HEK293 (cell line): ENCODE results near the gene RAET1G.
"Not testable (repeated sequence)": the region's sequence is repeated elsewhere in the genome, so short reads cannot be mapped to it uniquely, and the experiment has no call there.

Experiments used
- CTCF ChIA-PET: fragments of 350-600 bp; formaldehyde crosslinking; extraction: SDS; loops from one replicate; lab custom pipeline; 2021; ENCODE audit warnings: antibody characterized with exemption; lab: Yijun Ruan, JAX
- POLR2A ChIA-PET: fragments of 300-600 bp; formaldehyde crosslinking; extraction: SDS; loops from one replicate; lab custom pipeline; 2020; ENCODE audit warnings: antibody characterized with exemption, inconsistent platforms; lab: Yijun Ruan, JAX
- H3K27ac ChIP-seq: fragments of 200-500 bp; sonication (Bioruptor generic); 2 replicates; pipeline ENCODE4 v1.5.1; 2014; ENCODE audit warnings: low read depth, low read length, control low read depth, inconsistent platforms; ENCODE audit errors: extremely low read depth
- H3K36me3 ChIP-seq, 2 experiments: fragments of 200-500 bp in 1 of 2; sonication (Bioruptor generic) in 1 of 2; 1 replicate in 1 of 2; 2 replicates in 1 of 2; pipeline ENCODE4 v1.5.1; 2014 to 2017; ENCODE audit warnings: inconsistent platforms in 2 of 2, low read length in 2 of 2; ENCODE audit not compliant: control insufficient read depth in 2 of 2, insufficient read depth in 1 of 2
- H3K4me1 ChIP-seq: fragments of 200-500 bp; sonication (Bioruptor generic); 2 replicates; pipeline ENCODE4 v1.5.1; 2014; ENCODE audit warnings: mild to moderate bottlenecking, low read length, inconsistent platforms; ENCODE audit not compliant: control insufficient read depth, insufficient read depth
- H3K4me3 ChIP-seq: 2 replicates; pipeline ENCODE4 v1.5.1; 2011; ENCODE audit warnings: low read depth, mild to moderate bottlenecking, control low read depth, low read length, moderate library complexity
- H3K9me3 ChIP-seq: fragments of 200-500 bp; sonication (Bioruptor generic); 2 replicates; pipeline ENCODE4 v1.5.1; 2014; ENCODE audit warnings: low read depth, low read length, inconsistent platforms; ENCODE audit not compliant: control insufficient read depth, insufficient read depth
- BCL11A ChIP-seq: fragments of 450-650 bp; formaldehyde crosslinking; IDR thresholded peaks from 2 replicates; pipeline ENCODE4 v1.5.1; 2016; ENCODE audit warnings: low read depth, missing biosample characterization, missing genetic modification characterization
- GLIS1 ChIP-seq: fragments of 450-650 bp; formaldehyde crosslinking; IDR thresholded peaks from 2 replicates; pipeline ENCODE4 v1.5.1; 2016; ENCODE audit warnings: missing biosample characterization, missing genetic modification characterization
- ZBTB1 ChIP-seq: fragments of 450-650 bp; formaldehyde crosslinking; IDR thresholded peaks from 2 replicates; pipeline ENCODE4 v1.5.1; 2016; ENCODE audit warnings: missing biosample characterization, missing genetic modification characterization
- ZBTB20 ChIP-seq: fragments of 450-650 bp; formaldehyde crosslinking; IDR thresholded peaks from 2 replicates; pipeline ENCODE4 v1.5.1; 2016; ENCODE audit warnings: missing biosample characterization, missing genetic modification characterization
- ZBTB8A ChIP-seq: fragments of 450-650 bp; formaldehyde crosslinking; IDR thresholded peaks from 2 replicates; pipeline ENCODE4 v1.5.1; 2016; ENCODE audit warnings: missing biosample characterization, missing genetic modification characterization
- ZEB2 ChIP-seq: fragments of 450-650 bp; formaldehyde crosslinking; IDR thresholded peaks from 2 replicates; pipeline ENCODE4 v1.5.1; 2016; ENCODE audit warnings: missing biosample characterization, missing genetic modification characterization
- ZFHX2 ChIP-seq: fragments of 450-650 bp; formaldehyde crosslinking; conservative IDR thresholded peaks from 2 replicates; pipeline ENCODE4 v1.5.1; 2016; ENCODE audit warnings: missing biosample characterization, missing genetic modification characterization
- ZNF148 ChIP-seq: fragments of 450-650 bp; formaldehyde crosslinking; IDR thresholded peaks from 2 replicates; pipeline ENCODE4 v1.5.0; 2017; ENCODE audit warnings: missing biosample characterization, missing genetic modification characterization, borderline replicate concordance
- ZNF248 ChIP-seq: fragments of 450-650 bp; formaldehyde crosslinking; IDR thresholded peaks from 2 replicates; pipeline ENCODE4 v1.5.1; 2017; ENCODE audit warnings: missing biosample characterization, missing genetic modification characterization
- ZNF302 ChIP-seq: fragments of 450-650 bp; formaldehyde crosslinking; IDR thresholded peaks from 2 replicates; pipeline ENCODE4 v1.5.1; 2016; ENCODE audit warnings: missing biosample characterization, missing genetic modification characterization, low read depth
- ZNF48 ChIP-seq: fragments of 450-650 bp; formaldehyde crosslinking; IDR thresholded peaks from 2 replicates; pipeline ENCODE4 v1.5.1; 2016; ENCODE audit warnings: missing biosample characterization, missing genetic modification characterization
- ZNF549 ChIP-seq: fragments of 450-650 bp; IDR thresholded peaks from 2 replicates; pipeline ENCODE4 v1.5.1; 2018; ENCODE audit warnings: missing biosample characterization, missing genetic modification characterization, mild to moderate bottlenecking, inconsistent platforms, moderate library complexity
- ZNF571 ChIP-seq: fragments of 450-650 bp; formaldehyde crosslinking; IDR thresholded peaks from 2 replicates; pipeline ENCODE4 v1.5.0; 2017; ENCODE audit warnings: missing biosample characterization, missing genetic modification characterization
- ZNF600 ChIP-seq: fragments of 450-650 bp; formaldehyde crosslinking; IDR thresholded peaks from 2 replicates; pipeline ENCODE4 v1.5.1; 2016; ENCODE audit warnings: missing biosample characterization, missing genetic modification characterization
- ZNF645 ChIP-seq: fragments of 450-650 bp; formaldehyde crosslinking; IDR thresholded peaks from 2 replicates; pipeline ENCODE4; 2016; ENCODE audit warnings: missing biosample characterization, missing genetic modification characterization
- ZNF670 ChIP-seq: fragments of 450-650 bp; formaldehyde crosslinking; IDR thresholded peaks from 2 replicates; pipeline ENCODE4 v1.5.1; 2016; ENCODE audit warnings: missing biosample characterization, missing genetic modification characterization, low read depth
- ZNF785 ChIP-seq: fragments of 450-650 bp; formaldehyde crosslinking; IDR thresholded peaks from 2 replicates; pipeline ENCODE4 v1.5.1; 2016; ENCODE audit warnings: missing biosample characterization, missing genetic modification characterization
- ZNF791 ChIP-seq: fragments of 450-650 bp; formaldehyde crosslinking; IDR thresholded peaks from 2 replicates; pipeline ENCODE4 v1.5.1; 2016; ENCODE audit warnings: missing biosample characterization, missing genetic modification characterization
- TF ChIP-seq, protein P1 (sequence below): fragments of 450-650 bp; formaldehyde crosslinking; IDR thresholded peaks from 2 replicates; pipeline ENCODE4 v1.5.1; 2017; ENCODE audit warnings: missing biosample characterization, missing genetic modification characterization

RAET1G gene

GRCh38 chr6:149919834-149920225, 3.1 kb downstream of the RAET1G start:
- Histone ChIP-seq H3K4me1 (no peaks in the 10 kb centered on the region), H3K27ac (no peak overlapping the region), H3K36me3 (no peaks in the 10 kb centered on the region), H3K4me3 (no peak overlapping the region), H3K9me3 (no peaks in the 10 kb centered on the region)
- ChIA-PET CTCF (interaction anchor here (0.7 kb wide), 1 partner anchor 354 kb away, joined by 4 read pairs; no protein-coding TSS in a partner anchor), POLR2A (no interaction called here)
- TF ChIP-seq ZNF670 (tag by site-specific recombination) (no peak), ZNF600 (no peak), ZNF791 (tag by site-specific recombination) (no peak), ZBTB8A (no peak)

- H3K4me3 ChIP-seq, H3K27ac ChIP-seq, CTCF ChIA-PET, H3K36me3 ChIP-seq, POLR2A ChIA-PET, H3K9me3 ChIP-seq, H3K4me1 ChIP-seq: not testable (repeated sequence)
These were observed 3.6 kb downstream of the RAET1G start for GRCh38 chr6:149919126-149919833.

- H3K36me3 ChIP-seq = no peaks in the 10 kb centered on the region
- no peaks in the 10 kb centered on the region for H3K4me1 ChIP-seq
- no peak overlapping the region for H3K27ac ChIP-seq
- no peak overlapping the region for H3K4me3 ChIP-seq
- CTCF ChIA-PET = interaction anchor here (1.0 kb wide), 1 partner anchor 53 kb away, joined by 3 read pairs; no protein-coding TSS in a partner anchor
- POLR2A ChIA-PET = no interaction called here
- H3K9me3 ChIP-seq = no peaks in the 10 kb centered on the region
- TF ChIP-seq ZBTB20 (tag by site-specific recombination) (no peak), ZFHX2 (tag by site-specific recombination) (peak; percentile 29; the same call in 1 of the 2 replicates)
- TF ChIP-seq, all 188 proteins: peak for 1
These were observed 4.6 kb downstream of the RAET1G start for GRCh38 chr6:149918151-149918905.

- H3K27ac ChIP-seq = no peak overlapping the region
- ChIA-PET POLR2A (no interaction called here), CTCF (interaction anchor here (0.7 to 1.4 kb wide), 3 partner anchors 52 to 83 kb away, joined by 3 to 5 read pairs (median 3); no protein-coding TSS in a partner anchor)
- H3K36me3 ChIP-seq = no peaks in the 10 kb centered on the region
- TF ChIP-seq ZNF549 (tag by site-specific recombination) (no peak), ZNF571 (tag by site-specific recombination) (no peak), ZBTB1 (tag by site-specific recombination) (no peak), ZNF148 (tag by site-specific recombination) (no peak), ZNF645 (no peak), ZNF785 (tag by site-specific recombination) (no peak), ZNF302 (tag by site-specific recombination) (no peak), ZNF48 (tag by site-specific recombination) (no peak), ZNF248 (tag by site-specific recombination) (no peak), GLIS1 (tag by site-specific recombination) (no peak), ZFHX2 (tag by site-specific recombination) (no peak), BCL11A (no peak), ZEB2 (tag by site-specific recombination) (no peak)
- TF ChIP-seq, protein P1, sequence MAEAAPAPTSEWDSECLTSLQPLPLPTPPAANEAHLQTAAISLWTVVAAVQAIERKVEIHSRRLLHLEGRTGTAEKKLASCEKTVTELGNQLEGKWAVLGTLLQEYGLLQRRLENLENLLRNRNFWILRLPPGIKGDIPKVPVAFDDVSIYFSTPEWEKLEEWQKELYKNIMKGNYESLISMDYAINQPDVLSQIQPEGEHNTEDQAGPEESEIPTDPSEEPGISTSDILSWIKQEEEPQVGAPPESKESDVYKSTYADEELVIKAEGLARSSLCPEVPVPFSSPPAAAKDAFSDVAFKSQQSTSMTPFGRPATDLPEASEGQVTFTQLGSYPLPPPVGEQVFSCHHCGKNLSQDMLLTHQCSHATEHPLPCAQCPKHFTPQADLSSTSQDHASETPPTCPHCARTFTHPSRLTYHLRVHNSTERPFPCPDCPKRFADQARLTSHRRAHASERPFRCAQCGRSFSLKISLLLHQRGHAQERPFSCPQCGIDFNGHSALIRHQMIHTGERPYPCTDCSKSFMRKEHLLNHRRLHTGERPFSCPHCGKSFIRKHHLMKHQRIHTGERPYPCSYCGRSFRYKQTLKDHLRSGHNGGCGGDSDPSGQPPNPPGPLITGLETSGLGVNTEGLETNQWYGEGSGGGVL = no peak
- H3K4me1 ChIP-seq = no peaks in the 10 kb centered on the region
- H3K9me3 ChIP-seq = no peaks in the 10 kb centered on the region
- no peak overlapping the region for H3K4me3 ChIP-seq
These were observed 5.2 kb downstream of the RAET1G start for GRCh38 chr6:149917679-149918078.
